IPS DF 6.9 (cell line): ENCODE data around the gene IRF1.

Experiments
- DNase-seq: peaks from one replicate; pipeline ENCODE4 v3.0.0-alpha.2; 2013; ENCODE audit warnings: low read depth, low spot score
- H3K27ac ChIP-seq: one replicate; pipeline ENCODE4 v1.5.1; 2013; ENCODE audit warnings: low read length, control low read depth
- H3K27me3 ChIP-seq: 2 replicates; pipeline ENCODE4 v1.6.1; 2013; ENCODE audit warnings: mild to moderate bottlenecking, low read length; ENCODE audit not compliant: control insufficient read depth, insufficient read depth
- H3K36me3 ChIP-seq: 2 replicates; pipeline ENCODE4 v1.6.1; 2013; ENCODE audit warnings: low read length; ENCODE audit not compliant: control insufficient read depth, insufficient read depth
- H3K4me1 ChIP-seq: 2 replicates; pipeline ENCODE4 v1.6.1; 2013; ENCODE audit warnings: low read length; ENCODE audit not compliant: control insufficient read depth, insufficient read depth
- H3K4me3 ChIP-seq: 2 replicates; pipeline ENCODE4 v1.5.1; 2013; ENCODE audit warnings: mild to moderate bottlenecking, low read length
- H3K9me3 ChIP-seq: 2 replicates; pipeline ENCODE4 v1.6.1; 2013; ENCODE audit warnings: low read length, inconsistent platforms; ENCODE audit not compliant: control insufficient read depth, insufficient read depth
- WGBS: extraction: QIAGEN DNeasy Blood & Tissue Kit; methylation state at CpG from one replicate; pipeline ENCODE4 v1.1.7; 2013; ENCODE audit warnings: mixed read lengths, missing lambda C conversion rate; ENCODE audit not compliant: insufficient read length, insufficient coverage; 5-methylcytosine and 5-hydroxymethylcytosine counted together

The IRF1 gene

DNA sequence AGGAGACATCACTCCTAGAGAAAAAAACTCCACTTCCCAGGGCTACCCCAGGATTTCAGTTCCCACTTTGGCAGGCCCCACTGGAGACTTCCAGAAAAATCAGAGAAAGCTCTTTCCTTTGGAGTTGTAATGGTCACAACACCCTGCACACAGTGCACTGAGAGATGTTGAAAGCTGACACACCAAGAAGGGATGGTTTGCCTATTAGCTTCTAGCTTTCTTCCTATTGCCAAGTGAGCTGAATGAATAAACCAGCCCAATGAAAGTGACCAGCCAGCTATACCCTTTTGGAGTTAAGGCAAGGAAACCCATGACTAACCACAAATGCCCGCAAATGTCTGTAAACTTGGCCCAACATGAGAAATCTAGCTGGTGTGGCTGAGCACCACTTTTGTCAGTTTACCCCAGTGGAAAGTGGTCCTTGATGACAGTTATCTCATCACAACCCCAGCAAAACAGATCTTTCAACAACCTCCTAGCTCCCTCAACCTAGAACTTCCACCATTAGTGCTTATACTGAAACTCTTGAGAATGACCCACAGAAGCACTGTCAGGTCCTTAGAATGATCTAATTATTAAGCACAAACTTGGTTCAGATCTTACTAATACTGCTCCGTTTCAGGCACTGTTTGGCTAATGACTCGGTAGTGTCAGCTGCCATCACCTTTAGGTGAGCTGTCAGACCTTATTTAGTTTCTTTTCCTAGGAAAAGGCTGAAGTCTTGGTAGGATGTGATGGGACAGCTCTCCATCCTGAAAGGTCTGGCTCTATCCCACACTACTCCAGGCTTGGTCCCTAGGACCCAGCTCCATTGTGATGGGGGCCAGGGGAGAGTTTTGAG, 11.2 kb downstream of the IRF1 start:
- H3K4me3 ChIP-seq: no peak overlapping the region
- no peaks in the 10 kb centered on the region for H3K9me3 ChIP-seq
- no CpG with 5 or more reads among the region's 3 CpGs for WGBS
- peaks cover 2% of the 10 kb centered on the region; the same call in 1 of the 2 replicates for H3K36me3 ChIP-seq
- no peak for DNase-seq
- H3K4me1 ChIP-seq: no peaks in the 10 kb centered on the region
- no peaks in the 10 kb centered on the region for H3K27me3 ChIP-seq
- H3K27ac ChIP-seq: no peak overlapping the region

DNA sequence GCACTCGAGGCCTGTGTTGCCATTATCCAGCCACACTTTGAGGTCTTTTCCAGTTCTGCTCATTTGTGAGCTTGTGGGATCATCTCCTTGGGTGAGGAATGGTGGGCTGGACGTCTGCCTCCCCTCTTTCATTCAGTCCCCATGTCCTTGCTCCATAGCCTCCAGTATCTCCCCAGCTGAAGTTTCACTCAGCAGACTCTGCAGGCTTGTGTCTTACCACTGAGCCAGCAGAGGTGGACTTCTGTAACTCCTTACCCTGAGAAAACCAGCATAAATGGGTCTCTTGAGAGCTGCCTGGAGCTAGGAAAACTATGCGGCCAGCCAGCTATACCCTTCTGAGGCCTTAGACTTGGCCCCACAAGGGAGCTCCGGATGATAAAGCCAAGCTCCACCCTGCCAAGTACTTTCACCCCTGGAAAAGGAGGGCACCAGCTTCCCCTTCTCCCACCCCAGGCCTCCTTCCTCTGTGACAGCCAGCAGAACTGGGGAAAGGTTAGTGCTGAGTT, 12.2 kb downstream of the IRF1 start:
- no peak overlapping the region for H3K4me3 ChIP-seq
- no peak for DNase-seq
- H3K9me3 ChIP-seq: no peaks in the 10 kb centered on the region
- no peaks in the 10 kb centered on the region for H3K27me3 ChIP-seq
- WGBS: no CpG with 5 or more reads among the region's 4 CpGs
- H3K36me3 ChIP-seq: no peaks in the 10 kb centered on the region
- H3K4me1 ChIP-seq: no peaks in the 10 kb centered on the region
- no peak overlapping the region for H3K27ac ChIP-seq

DNA sequence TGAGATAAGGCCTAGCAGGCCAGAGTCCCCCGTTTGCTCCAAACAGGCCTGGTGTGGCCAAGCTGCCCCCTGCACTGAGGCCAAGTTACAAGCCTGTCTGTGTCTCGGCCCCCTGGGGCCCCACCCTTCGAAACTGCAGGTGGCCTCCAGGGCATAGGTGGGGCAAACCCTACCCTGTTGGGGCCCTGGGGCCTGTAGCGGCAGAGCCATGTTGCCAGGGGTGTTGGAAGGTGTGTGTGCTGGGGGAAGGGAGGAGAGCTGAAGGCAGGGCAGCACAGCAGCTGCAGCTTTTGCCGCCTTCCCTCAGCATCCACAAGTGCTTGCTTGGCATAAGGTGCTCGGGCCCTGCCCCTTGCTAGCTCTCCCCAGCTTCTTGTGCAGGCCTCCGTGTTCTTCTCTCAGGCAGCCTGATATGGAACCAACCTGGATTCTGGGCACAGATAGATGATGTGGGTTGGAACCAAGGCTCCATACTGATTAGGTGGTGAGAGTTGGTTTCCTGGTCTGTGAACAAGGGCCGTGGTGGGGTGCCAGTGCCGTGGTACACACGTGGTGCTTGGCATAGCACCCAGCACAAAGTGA, 12.7 kb downstream of the IRF1 start:
- Histone ChIP-seq H3K27me3 (no peaks in the 10 kb centered on the region), H3K4me1 (no peaks in the 10 kb centered on the region), H3K36me3 (no peaks in the 10 kb centered on the region), H3K4me3 (no peak overlapping the region), H3K9me3 (no peaks in the 10 kb centered on the region), H3K27ac (no peak overlapping the region)
- DNase-seq: no peak
- WGBS: no CpG with 5 or more reads among the region's 10 CpGs

DNA sequence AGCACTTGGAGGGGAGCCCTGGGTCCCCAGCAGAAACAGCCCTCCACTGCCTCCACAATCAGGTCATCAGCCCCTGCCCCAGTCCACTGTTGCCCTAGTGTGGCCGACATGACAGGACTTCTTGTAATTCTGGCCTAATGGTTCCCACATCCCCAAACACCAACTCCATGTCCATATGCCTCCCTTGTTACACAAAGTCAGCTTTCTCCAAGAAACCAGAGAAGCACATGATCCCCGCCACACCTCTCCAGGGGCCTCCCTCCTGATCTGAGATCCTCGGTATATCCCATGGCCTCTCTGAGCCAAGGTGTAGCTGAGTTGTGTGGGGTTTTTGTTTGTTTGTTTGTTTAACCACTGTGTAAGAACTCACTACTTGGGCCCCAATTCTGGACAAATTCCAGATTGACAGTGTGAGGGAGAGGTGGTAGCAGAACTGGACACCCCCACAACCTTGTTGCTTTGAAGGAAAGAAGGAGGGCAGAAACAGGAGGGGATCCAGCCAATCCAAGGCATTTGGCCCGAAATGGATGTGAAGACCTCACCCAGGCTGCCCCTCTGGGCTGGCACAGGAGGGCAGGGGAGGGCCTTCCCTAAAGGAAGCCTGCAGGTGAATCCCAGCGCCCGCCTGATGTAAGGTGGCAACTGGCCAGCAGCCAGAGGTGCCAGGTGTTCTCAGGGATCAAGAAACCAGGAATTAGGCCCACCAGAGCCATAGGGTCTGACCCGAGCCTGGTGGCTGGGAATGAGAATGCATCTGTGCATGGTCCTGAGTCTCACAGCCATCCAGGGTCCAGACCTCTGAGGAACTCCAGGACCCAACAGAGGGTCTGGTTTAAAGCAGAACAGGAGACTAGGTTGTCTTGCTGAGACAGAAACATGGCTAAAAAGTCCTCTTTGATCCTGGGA, 13.4 kb downstream of the IRF1 start:
- Histone ChIP-seq H3K36me3 (no peaks in the 10 kb centered on the region), H3K4me1 (no peaks in the 10 kb centered on the region), H3K4me3 (no peak overlapping the region), H3K27ac (no peak overlapping the region), H3K9me3 (no peaks in the 10 kb centered on the region), H3K27me3 (no peaks in the 10 kb centered on the region)
- DNase-seq: no peak
- WGBS: no CpG with 5 or more reads among the region's 7 CpGs

- no peaks in the 10 kb centered on the region for H3K4me1 ChIP-seq
- H3K27ac ChIP-seq: no peak overlapping the region
- H3K36me3 ChIP-seq: no peaks in the 10 kb centered on the region
- no peaks in the 10 kb centered on the region for H3K27me3 ChIP-seq
- no peak overlapping the region for H3K4me3 ChIP-seq
- no CpG with 5 or more reads among the region's 8 CpGs for WGBS
- H3K9me3 ChIP-seq: no peaks in the 10 kb centered on the region
- DNase-seq: no peak
Measured at GRCh38 chr5:132475987-132476875, 14.3 kb downstream of the IRF1 start.

- Histone ChIP-seq H3K4me1 (no peaks in the 10 kb centered on the region), H3K4me3 (no peak overlapping the region), H3K27me3 (no peaks in the 10 kb centered on the region), H3K36me3 (no peaks in the 10 kb centered on the region), H3K9me3 (no peaks in the 10 kb centered on the region), H3K27ac (no peak overlapping the region)
- no peak for DNase-seq
- WGBS: no CpG with 5 or more reads among the region's 6 CpGs
Measured at GRCh38 chr5:132475497-132475882, 15.1 kb downstream of the IRF1 start.

- H3K4me1 ChIP-seq: no peaks in the 10 kb centered on the region
- H3K27ac ChIP-seq: no peak overlapping the region
- no peak overlapping the region for H3K4me3 ChIP-seq
- no peaks in the 10 kb centered on the region for H3K9me3 ChIP-seq
- WGBS: no CpG with 5 or more reads among the region's 4 CpGs
- no peaks in the 10 kb centered on the region for H3K27me3 ChIP-seq
- no peak for DNase-seq
- no peaks in the 10 kb centered on the region for H3K36me3 ChIP-seq
Measured at GRCh38 chr5:132474881-132475496, 15.6 kb downstream of the IRF1 start.

DNA sequence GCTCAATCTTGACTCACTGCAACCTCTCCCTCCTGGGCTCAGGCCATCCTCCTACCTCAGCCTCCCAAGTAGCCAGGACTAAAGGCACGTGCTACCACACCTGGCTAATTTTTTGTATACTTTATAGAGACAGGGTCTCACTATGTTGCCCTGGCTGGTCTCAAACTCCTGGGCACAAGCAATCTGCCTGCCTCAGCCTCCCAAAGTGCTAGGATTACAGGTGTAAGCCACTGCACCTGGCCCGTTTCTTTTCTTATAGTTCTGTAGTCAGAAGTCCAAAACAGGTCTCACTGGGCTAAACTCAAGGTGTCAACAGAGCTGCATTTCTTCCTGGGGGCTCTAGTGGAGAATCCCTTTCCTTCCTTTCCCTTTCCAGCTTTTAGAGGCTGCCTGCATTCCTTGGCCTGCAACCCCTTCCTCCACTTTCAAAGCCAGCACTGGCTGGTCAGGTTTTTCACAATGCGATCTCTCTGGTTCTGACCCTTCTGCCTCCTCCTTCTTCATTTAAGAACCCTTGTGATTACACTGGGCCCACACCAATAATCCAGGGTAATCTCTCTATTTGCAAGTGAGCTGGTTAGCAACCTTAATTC, 16.3 kb downstream of the IRF1 start:
- no peaks in the 10 kb centered on the region for H3K4me1 ChIP-seq
- no peak overlapping the region for H3K27ac ChIP-seq
- WGBS: no CpG with 5 or more reads among the region's 3 CpGs
- H3K9me3 ChIP-seq: no peaks in the 10 kb centered on the region
- H3K27me3 ChIP-seq: no peaks in the 10 kb centered on the region
- no peaks in the 10 kb centered on the region for H3K36me3 ChIP-seq
- H3K4me3 ChIP-seq: no peak overlapping the region
- no peak for DNase-seq

GRCh38 chr5:132473668-132474067, 16.9 kb downstream of the IRF1 start:
- Histone ChIP-seq H3K27ac (no peak overlapping the region), H3K27me3 (no peaks in the 10 kb centered on the region), H3K9me3 (no peaks in the 10 kb centered on the region), H3K36me3 (no peaks in the 10 kb centered on the region), H3K4me1 (no peaks in the 10 kb centered on the region), H3K4me3 (no peak overlapping the region)
- no CpG with 5 or more reads among the region's 1 CpG for WGBS
- no peak for DNase-seq
